ENCODE results near the gene AIPL1. TPM values are rescaled to one million over a fixed set of nuclear protein-coding genes. Genes with fewer than 3 reads are reported as not detected.

The AIPL1 gene
- total RNA-seq, 1 donor from 2014 or later: not detected

- DNase-seq (ENCODE audit: low spot score): peak; percentile 50
- H3K36me3 Mint-ChIP-seq (ENCODE audit: low read depth): peaks cover 3% of the 10 kb centered on the region
- H3K27me3 Mint-ChIP-seq (ENCODE audit: low read depth): peaks cover 58% of the 10 kb centered on the region
- intact Hi-C loops (cut with micrococcal nuclease): loop anchor here (1.0 kb wide), 1 partner anchor 8 kb away; no protein-coding TSS in a partner anchor
- no peak overlapping the region for H3K4me3 Mint-ChIP-seq (ENCODE audit: low read depth)
- no peak overlapping the region for H3K27ac Mint-ChIP-seq
- peaks cover 8% of the 10 kb centered on the region for H3K9me3 Mint-ChIP-seq
- peaks cover 1% of the 10 kb centered on the region for H3K4me1 Mint-ChIP-seq (ENCODE audit: low read depth)
These were observed 1.0 kb upstream of the AIPL1 start for GRCh38 chr17:6435968-6436367.

GRCh38 chr17:6430769-6431168 lies 4.2 kb downstream of the AIPL1 start:
- H3K4me1 Mint-ChIP-seq (ENCODE audit: low read depth): peaks cover 13% of the 10 kb centered on the region
- no peak overlapping the region for H3K27ac Mint-ChIP-seq
- peaks cover 3% of the 10 kb centered on the region for H3K36me3 Mint-ChIP-seq (ENCODE audit: low read depth)
- DNase-seq (ENCODE audit: low spot score): no peak
- intact Hi-C loops (cut with micrococcal nuclease): no loop called here
- H3K9me3 Mint-ChIP-seq: peaks cover 21% of the 10 kb centered on the region
- H3K27me3 Mint-ChIP-seq (ENCODE audit: low read depth): peaks cover 43% of the 10 kb centered on the region
- no peak overlapping the region for H3K4me3 Mint-ChIP-seq (ENCODE audit: low read depth)

GRCh38 chr17:6429266-6429665 lies 5.7 kb downstream of the AIPL1 start:
- intact Hi-C loops (cut with micrococcal nuclease): loop anchor here (10.0 kb wide), 3 partner anchors 54 to 724 kb away; no protein-coding TSS in a partner anchor
- Mint-ChIP-seq H3K27ac (no peak overlapping the region), H3K4me1 (ENCODE audit: low read depth) (peaks cover 13% of the 10 kb centered on the region), H3K36me3 (ENCODE audit: low read depth) (peaks cover 3% of the 10 kb centered on the region), H3K27me3 (ENCODE audit: low read depth) (peaks cover 51% of the 10 kb centered on the region), H3K4me3 (ENCODE audit: low read depth) (no peak overlapping the region), H3K9me3 (peaks cover 21% of the 10 kb centered on the region)
- no peak for DNase-seq (ENCODE audit: low spot score)

GRCh38 chr17:6428207-6428965 lies 6.5 kb downstream of the AIPL1 start:
- Mint-ChIP-seq H3K27me3 (ENCODE audit: low read depth) (peaks cover 52% of the 10 kb centered on the region), H3K27ac (no peak overlapping the region), H3K36me3 (ENCODE audit: low read depth) (peaks cover 3% of the 10 kb centered on the region), H3K9me3 (peaks cover 21% of the 10 kb centered on the region), H3K4me3 (ENCODE audit: low read depth) (no peak overlapping the region), H3K4me1 (ENCODE audit: low read depth) (peaks cover 13% of the 10 kb centered on the region)
- no peak for DNase-seq (ENCODE audit: low spot score)
- intact Hi-C loops (cut with micrococcal nuclease): loop anchor here (1.0 to 10.0 kb wide), 4 partner anchors 8 to 724 kb away; no protein-coding TSS in a partner anchor

GRCh38 chr17:6427279-6427781 lies 7.6 kb downstream of the AIPL1 start:
- intact Hi-C loops (cut with micrococcal nuclease): loop anchor here (10.0 kb wide), 3 partner anchors 53 to 723 kb away; no protein-coding TSS in a partner anchor
- DNase-seq (ENCODE audit: low spot score): peak; percentile 76
- no peak overlapping the region for H3K4me3 Mint-ChIP-seq (ENCODE audit: low read depth)
- peaks cover 13% of the 10 kb centered on the region for H3K4me1 Mint-ChIP-seq (ENCODE audit: low read depth)
- H3K27me3 Mint-ChIP-seq (ENCODE audit: low read depth): peaks cover 53% of the 10 kb centered on the region
- H3K27ac Mint-ChIP-seq: no peak overlapping the region
- peaks cover 3% of the 10 kb centered on the region for H3K36me3 Mint-ChIP-seq (ENCODE audit: low read depth)
- H3K9me3 Mint-ChIP-seq: peaks cover 21% of the 10 kb centered on the region

- Mint-ChIP-seq H3K36me3 (ENCODE audit: low read depth) (peaks cover 3% of the 10 kb centered on the region), H3K4me1 (ENCODE audit: low read depth) (peaks cover 16% of the 10 kb centered on the region), H3K27ac (no peak overlapping the region), H3K27me3 (ENCODE audit: low read depth) (peaks cover 51% of the 10 kb centered on the region), H3K4me3 (ENCODE audit: low read depth) (no peak overlapping the region), H3K9me3 (peaks cover 17% of the 10 kb centered on the region)
- no peak for DNase-seq (ENCODE audit: low spot score)
- intact Hi-C loops (cut with micrococcal nuclease): loop anchor here (10.0 kb wide), 3 partner anchors 52 to 722 kb away; no protein-coding TSS in a partner anchor
These were observed 8.4 kb downstream of the AIPL1 start for GRCh38 chr17:6426356-6427101.

GRCh38 chr17:6425407-6425806 lies 9.5 kb downstream of the AIPL1 start:
- intact Hi-C loops (cut with micrococcal nuclease): loop anchor here (10.0 kb wide), 3 partner anchors 51 to 721 kb away; no protein-coding TSS in a partner anchor
- Mint-ChIP-seq H3K27ac (no peak overlapping the region), H3K9me3 (peaks cover 7% of the 10 kb centered on the region), H3K36me3 (ENCODE audit: low read depth) (no peaks in the 10 kb centered on the region), H3K4me3 (ENCODE audit: low read depth) (no peak overlapping the region), H3K27me3 (ENCODE audit: low read depth) (peaks cover 51% of the 10 kb centered on the region), H3K4me1 (ENCODE audit: low read depth) (peaks cover 17% of the 10 kb centered on the region)
- DNase-seq (ENCODE audit: low spot score): no peak

GRCh38 chr17:6423931-6424330 lies 11.0 kb downstream of the AIPL1 start:
- H3K36me3 Mint-ChIP-seq (ENCODE audit: low read depth): no peaks in the 10 kb centered on the region
- DNase-seq (ENCODE audit: low spot score): no peak
- intact Hi-C loops (cut with micrococcal nuclease): loop anchor here (10.0 kb wide), 3 partner anchors 49 to 719 kb away; no protein-coding TSS in a partner anchor
- no peaks in the 10 kb centered on the region for H3K9me3 Mint-ChIP-seq
- H3K4me3 Mint-ChIP-seq (ENCODE audit: low read depth): no peak overlapping the region
- H3K27me3 Mint-ChIP-seq (ENCODE audit: low read depth): peaks cover 54% of the 10 kb centered on the region
- H3K27ac Mint-ChIP-seq: no peak overlapping the region
- H3K4me1 Mint-ChIP-seq (ENCODE audit: low read depth): peaks cover 17% of the 10 kb centered on the region

- no peak overlapping the region for H3K27ac Mint-ChIP-seq
- H3K9me3 Mint-ChIP-seq: no peaks in the 10 kb centered on the region
- no peak overlapping the region for H3K4me3 Mint-ChIP-seq (ENCODE audit: low read depth)
- no peaks in the 10 kb centered on the region for H3K36me3 Mint-ChIP-seq (ENCODE audit: low read depth)
- H3K27me3 Mint-ChIP-seq (ENCODE audit: low read depth): peaks cover 56% of the 10 kb centered on the region
- intact Hi-C loops (cut with micrococcal nuclease): loop anchor here (1.0 to 10.0 kb wide), 4 partner anchors 48 to 835 kb away; no protein-coding TSS in a partner anchor
- H3K4me1 Mint-ChIP-seq (ENCODE audit: low read depth): peaks cover 14% of the 10 kb centered on the region
- no peak for DNase-seq (ENCODE audit: low spot score)
These were observed 12.2 kb downstream of the AIPL1 start for GRCh38 chr17:6422654-6423241.

- intact Hi-C loops (cut with micrococcal nuclease): loop anchor here (1.0 to 10.0 kb wide), 4 partner anchors 47 to 835 kb away; no protein-coding TSS in a partner anchor
- Mint-ChIP-seq H3K4me3 (ENCODE audit: low read depth) (no peak overlapping the region), H3K9me3 (no peaks in the 10 kb centered on the region), H3K27ac (no peak overlapping the region), H3K4me1 (ENCODE audit: low read depth) (peaks cover 6% of the 10 kb centered on the region), H3K27me3 (ENCODE audit: low read depth) (peaks cover 51% of the 10 kb centered on the region), H3K36me3 (ENCODE audit: low read depth) (no peaks in the 10 kb centered on the region)
- DNase-seq (ENCODE audit: low spot score): peak; percentile 57
These were observed 13.0 kb downstream of the AIPL1 start for GRCh38 chr17:6421700-6422604.

GRCh38 chr17:6420173-6420641 lies 14.7 kb downstream of the AIPL1 start:
- intact Hi-C loops (cut with micrococcal nuclease): loop anchor here (10.0 kb wide), 3 partner anchors 45 to 715 kb away; no protein-coding TSS in a partner anchor
- no peak overlapping the region for H3K4me3 Mint-ChIP-seq (ENCODE audit: low read depth)
- H3K27me3 Mint-ChIP-seq (ENCODE audit: low read depth): peaks cover 44% of the 10 kb centered on the region
- no peaks in the 10 kb centered on the region for H3K36me3 Mint-ChIP-seq (ENCODE audit: low read depth)
- H3K27ac Mint-ChIP-seq: no peak overlapping the region
- H3K9me3 Mint-ChIP-seq: no peaks in the 10 kb centered on the region
- peaks cover 4% of the 10 kb centered on the region for H3K4me1 Mint-ChIP-seq (ENCODE audit: low read depth)
- DNase-seq (ENCODE audit: low spot score): no peak

Measured in activated T-helper 2 cell treated with anti-CD3 and anti-CD28 coated beads, Interferon-gamma antibody, Interleukin-2, Interleukin-4, amounts not matched to agents 10 μg/mL and 5 μg/mL and 100 μg/mL, durations not matched to agents 14 hours and 24 hours and 36 hours (primary cell).